Measurements from ENCODE around the gene EZH1. TPM values are rescaled to one million over a fixed set of nuclear protein-coding genes. Genes with fewer than 3 reads are reported as not detected.
A peak's percentile ranks its signal among the peaks of the same experiment; 100 is the strongest.

Gene EZH1
- total RNA-seq, 1 experiment from 2014 or later: 22.4 TPM

GRCh38 chr17:42679492-42680330 lies 65.1 kb downstream of the EZH1 start (continued):
- peak; percentile 98 for TF ChIP-seq ARID4B (CRISPR knock-in tag; IDR thresholded peaks at IDR 0.05; ENCODE audit: borderline replicate concordance)
- TF ChIP-seq NR3C1 (CRISPR knock-in tag; conservative IDR thresholded peaks at IDR 0.05; ENCODE audit: low read depth): 0 out of 2 replicates have a peak, but pooled peaks have one; percentile 66
- TF ChIP-seq ZNF671 (CRISPR knock-in tag; IDR thresholded peaks at IDR 0.05): no peak
- TF ChIP-seq FOXP4 (CRISPR knock-in tag; IDR thresholded peaks at IDR 0.05): peak; percentile 99
- TF ChIP-seq IRF1 (CRISPR knock-in tag; IDR thresholded peaks at IDR 0.05): peak; percentile 96
- peak; percentile 94 for TF ChIP-seq ESRRA (CRISPR knock-in tag; IDR thresholded peaks at IDR 0.05; ENCODE audit: borderline replicate concordance)
- no peak for TF ChIP-seq GRHL2 (CRISPR knock-in tag; IDR thresholded peaks at IDR 0.05; ENCODE audit: insufficient replicate concordance, severe bottlenecking)
- no peak for TF ChIP-seq OVOL2 (CRISPR knock-in tag; IDR thresholded peaks at IDR 0.05; ENCODE audit: borderline replicate concordance)
- TF ChIP-seq NFATC4 (CRISPR knock-in tag; IDR thresholded peaks at IDR 0.05): no peak
- TF ChIP-seq GABPB1 (CRISPR knock-in tag; IDR thresholded peaks at IDR 0.05): no peak
- TF ChIP-seq ETV6 (CRISPR knock-in tag; IDR thresholded peaks at IDR 0.05): peak; percentile 99
- TF ChIP-seq NFE2L1 (CRISPR knock-in tag; IDR thresholded peaks at IDR 0.05): peak; percentile 96
- 0 out of 2 replicates have a peak, but pooled peaks have one; percentile 8 for TF ChIP-seq TEAD4 (CRISPR knock-in tag; IDR thresholded peaks at IDR 0.05)
- TF ChIP-seq ZNF532 (CRISPR knock-in tag; IDR thresholded peaks at IDR 0.05; ENCODE audit: borderline replicate concordance): no peak
- peak; percentile 95 for TF ChIP-seq ELF4 (CRISPR knock-in tag; IDR thresholded peaks at IDR 0.05; ENCODE audit: low read depth)
- peak; percentile 97 for TF ChIP-seq TP53 (CRISPR knock-in tag; IDR thresholded peaks at IDR 0.05)
- no peak for TF ChIP-seq ZNF512 (CRISPR knock-in tag; IDR thresholded peaks at IDR 0.05; ENCODE audit: borderline replicate concordance)
- peak; percentile 84; the same call in 1 of the 2 replicates for TF ChIP-seq ZNF281 (CRISPR knock-in tag; IDR thresholded peaks at IDR 0.05)
- TF ChIP-seq CDX4 (CRISPR knock-in tag; IDR thresholded peaks at IDR 0.05; ENCODE audit: borderline replicate concordance): no peak
- no peak for TF ChIP-seq MXD4 (CRISPR knock-in tag; IDR thresholded peaks at IDR 0.05; ENCODE audit: borderline replicate concordance)
- TF ChIP-seq HMGA2 (CRISPR knock-in tag; IDR thresholded peaks at IDR 0.05): no peak

Measured in WTC11 (cell line).